ENCODE measurements around the gene FAM89B.

FAM89B gene

GRCh38 chr11:65539744-65540289 is 32.5 kb upstream of the FAM89B start:
- no peak for DNase-seq

- peak; percentile 92 for DNase-seq
Observed at GRCh38 chr11:65540290-65541092, 31.8 kb upstream of the FAM89B start.

GRCh38 chr11:65541093-65541982 is 31.0 kb upstream of the FAM89B start:
- no peak for DNase-seq

- DNase-seq, result no peak
Observed at GRCh38 chr11:65542738-65543390, 29.5 kb upstream of the FAM89B start.

DNA sequence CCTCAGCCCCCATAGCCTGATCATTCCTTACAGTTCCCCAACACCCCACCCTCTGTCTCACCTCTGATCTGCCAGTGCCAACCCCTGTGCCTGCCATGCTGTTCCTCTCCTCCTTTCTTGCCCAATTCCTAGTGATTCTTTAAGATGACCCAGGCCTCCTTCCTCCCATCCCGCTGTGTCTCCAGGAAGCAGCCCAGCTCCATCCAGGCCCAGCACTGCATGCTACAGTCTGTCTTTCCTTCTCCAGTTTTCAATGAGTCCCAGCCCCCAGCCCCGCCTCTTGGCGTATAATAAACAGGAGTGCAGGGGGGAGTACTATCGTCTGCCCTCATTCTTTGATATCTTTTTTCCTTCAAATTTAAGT is 26.5 kb upstream of the FAM89B start:
- DNase-seq, result no peak

- DNase-seq, result peak; percentile 99
Observed at GRCh38 chr11:65546217-65546958, 25.9 kb upstream of the FAM89B start.

GRCh38 chr11:65547446-65548125 is 24.8 kb upstream of the FAM89B start:
- DNase-seq, result no peak

- DNase-seq, result no peak
Observed at GRCh38 chr11:65548395-65548794, 23.9 kb upstream of the FAM89B start.

- DNase-seq, result no peak
Observed at GRCh38 chr11:65549096-65549495, 23.2 kb upstream of the FAM89B start.

DNA sequence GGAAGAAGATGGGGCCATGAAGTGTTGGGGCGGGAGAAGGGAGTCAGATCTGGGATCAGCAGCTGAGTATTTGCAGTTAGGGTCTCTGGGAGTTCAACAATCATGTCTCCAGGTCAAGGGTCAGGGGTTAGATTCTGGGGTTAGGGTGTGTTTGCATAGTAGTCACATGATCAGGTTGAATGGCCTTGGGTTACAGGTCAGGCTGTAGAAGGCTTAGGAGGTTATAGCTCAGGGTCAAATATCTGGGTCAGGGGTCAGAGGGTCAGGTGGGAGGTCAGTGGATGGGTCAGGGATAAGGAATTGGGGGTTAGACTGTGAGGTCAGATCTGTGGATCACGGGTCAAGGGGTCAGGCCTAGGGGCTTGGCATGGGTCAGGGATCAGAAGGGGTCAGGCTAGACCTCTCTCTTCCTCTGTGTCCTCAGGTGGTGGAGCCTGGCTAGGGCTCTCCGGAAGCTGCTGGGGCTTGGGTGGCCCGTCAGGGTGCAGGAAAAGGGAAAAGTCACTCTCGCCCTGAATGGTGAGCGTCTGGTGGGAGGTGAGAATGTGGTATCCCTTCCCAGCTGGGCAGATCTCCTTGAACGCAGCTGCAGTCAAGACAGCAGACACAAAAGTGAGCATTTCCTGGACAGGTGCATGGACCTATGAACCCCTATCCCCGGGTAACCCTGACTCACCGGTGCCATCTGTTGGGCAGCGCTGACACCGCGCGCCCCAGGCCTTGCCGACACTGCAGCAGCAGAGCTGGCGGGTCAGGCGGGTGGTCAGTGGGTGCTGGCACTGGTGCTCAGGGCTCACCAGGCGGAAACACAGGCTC is 20.6 kb upstream of the FAM89B start:
- peak; percentile 68 for DNase-seq

DNA sequence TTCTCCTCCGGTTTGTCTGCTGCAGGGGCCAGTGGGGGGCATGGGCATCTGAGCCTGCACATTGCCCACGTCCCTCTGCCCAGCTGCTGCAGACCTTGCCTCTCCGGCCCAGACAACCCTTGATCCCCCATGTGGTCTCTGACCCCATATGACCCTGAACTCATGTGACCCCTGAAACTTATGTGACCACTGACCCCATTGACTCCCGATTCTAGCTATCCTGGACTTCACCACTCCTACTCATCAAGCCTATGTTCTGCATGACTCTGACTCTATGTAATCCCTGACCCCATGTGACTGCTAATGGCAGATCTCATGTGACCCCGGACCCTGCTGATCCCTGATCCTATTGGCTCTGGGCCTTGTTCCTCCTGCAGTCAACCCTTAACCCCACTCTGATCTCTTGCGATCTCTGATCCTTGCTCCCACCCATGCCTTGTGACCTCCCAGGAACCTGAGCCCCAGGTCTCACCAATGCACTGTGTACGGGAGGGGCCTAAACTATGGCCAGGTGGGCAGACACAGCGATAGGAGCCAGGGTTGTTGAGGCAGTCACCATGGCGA is 19.9 kb upstream of the FAM89B start:
- no peak for DNase-seq

GRCh38 chr11:65553301-65554001 is 18.9 kb upstream of the FAM89B start:
- DNase-seq, result peak; percentile 79

- DNase-seq, result no peak
Observed at GRCh38 chr11:65554057-65554818, 18.1 kb upstream of the FAM89B start.

DNA sequence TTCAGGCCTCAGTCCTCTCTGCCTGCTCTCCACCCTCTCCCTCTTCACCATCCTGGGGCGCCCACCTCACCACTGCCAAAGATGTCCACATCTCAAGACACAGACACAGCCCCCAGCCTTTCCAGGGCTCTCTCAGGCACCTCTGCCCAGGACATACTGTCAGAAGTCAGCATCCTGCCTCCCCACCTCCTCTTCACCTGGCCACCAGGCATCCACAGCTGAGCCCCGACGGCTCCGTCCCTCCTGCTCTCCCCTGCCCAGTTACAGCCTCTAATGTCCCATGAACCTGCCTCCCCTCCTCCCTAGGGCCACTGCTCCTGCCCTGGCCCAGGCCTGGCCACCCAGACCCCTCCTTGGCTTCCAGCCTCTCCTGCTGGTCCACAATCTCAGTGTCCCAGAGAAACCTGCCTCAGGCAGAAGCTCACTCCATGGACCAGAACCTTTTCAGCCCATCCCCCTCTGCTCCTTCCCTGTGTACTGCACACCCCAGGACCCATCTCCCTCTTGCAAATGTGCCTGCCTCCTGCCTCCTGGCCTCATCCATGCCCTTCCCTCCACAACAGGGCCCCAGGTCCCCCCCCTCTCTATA is 17.4 kb upstream of the FAM89B start:
- no peak for DNase-seq

- DNase-seq, result peak; percentile 49
Observed at GRCh38 chr11:65555693-65556231, 16.6 kb upstream of the FAM89B start.

- no peak for DNase-seq
Observed at GRCh38 chr11:65556470-65557279, 15.7 kb upstream of the FAM89B start.

DNA sequence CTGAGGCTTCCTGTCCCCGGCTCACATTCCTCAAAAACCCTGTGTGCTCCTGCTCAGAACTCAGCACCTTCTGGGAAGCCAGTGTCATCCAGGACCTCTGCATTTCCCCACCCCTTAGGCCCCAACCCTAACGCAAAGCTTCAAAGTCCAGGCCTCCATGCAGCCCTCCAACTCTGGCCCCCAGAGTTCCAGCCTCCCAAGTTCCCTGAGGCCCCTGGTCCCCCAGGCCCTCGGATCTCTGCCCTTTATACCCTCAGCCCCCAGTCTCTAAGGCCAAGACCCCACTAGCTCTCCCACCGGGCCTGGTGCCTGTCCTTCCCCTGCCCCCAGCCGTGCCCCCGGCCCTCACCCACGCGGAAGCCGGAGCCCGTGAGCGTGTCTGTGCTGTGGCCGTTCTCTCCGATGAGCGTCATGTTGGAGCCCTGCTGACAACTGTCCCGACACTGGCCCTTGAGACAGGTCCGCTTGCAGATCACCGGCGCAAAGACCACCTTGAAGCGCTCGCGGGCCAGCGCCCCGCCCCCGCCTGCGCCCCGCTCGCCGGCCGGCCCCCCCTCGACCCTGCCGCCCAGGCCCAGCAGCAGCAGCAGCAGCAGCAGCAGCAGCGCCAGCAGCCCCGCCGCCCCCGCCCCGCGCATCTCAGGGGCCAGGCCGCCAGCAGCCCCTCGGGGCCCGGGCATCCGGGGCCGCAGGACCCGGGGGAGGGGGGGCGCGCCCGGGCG is 14.9 kb upstream of the FAM89B start:
- no peak for DNase-seq

All from activated CD4-positive, alpha-beta T cell treated with anti-CD3 and anti-CD28 coated beads for 48 hours (primary cell).